ENCODE data around the gene TPP1. TPM values are rescaled to one million over a fixed set of nuclear protein-coding genes. Genes with fewer than 3 reads are reported as not detected.

The TPP1 gene
- total and polyA plus RNA-seq, 2 experiments from 2014 or later, result 68.4 to 185 TPM

DNA sequence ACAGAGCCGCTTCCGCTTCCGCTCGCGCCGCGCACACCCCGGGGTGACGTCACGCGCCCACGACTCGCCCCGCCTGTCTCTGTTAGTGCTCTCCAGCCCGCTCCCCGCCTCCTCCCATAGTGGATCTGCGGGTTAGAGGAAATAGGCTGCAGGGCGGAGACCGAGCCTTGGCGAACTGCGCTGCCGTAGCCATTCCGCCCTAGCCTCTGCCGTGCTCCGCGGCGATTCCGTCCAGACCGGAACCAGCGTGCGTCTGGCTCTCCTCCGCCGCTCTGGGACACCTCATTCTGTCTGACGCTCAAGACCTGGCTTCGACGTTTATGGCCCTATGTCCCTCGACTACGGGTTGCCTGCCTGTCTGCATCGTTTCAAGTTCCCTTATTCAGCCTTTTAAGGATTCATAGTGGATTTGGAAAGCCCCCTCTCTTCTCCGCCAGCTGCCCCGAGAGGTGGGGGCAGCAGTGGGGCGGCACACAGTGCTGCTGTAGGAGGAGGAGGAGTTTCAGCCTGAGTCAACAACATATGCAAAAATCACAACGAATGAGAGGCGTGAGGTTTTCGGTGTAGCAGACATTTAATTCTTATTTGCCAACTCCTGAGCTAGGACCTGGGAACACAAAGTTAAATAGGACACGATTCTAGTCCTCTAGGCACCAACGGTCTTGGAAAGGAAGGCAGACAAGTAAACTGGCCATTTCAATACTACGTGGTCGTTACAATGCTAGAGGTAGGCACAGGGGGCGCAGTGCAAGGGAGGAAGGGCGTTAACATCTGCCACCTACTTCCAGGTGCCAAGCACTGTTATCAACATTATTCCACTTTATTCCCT is 6.8 kb downstream of the TPP1 start, which contains the start of gene TAF10:
TSS of gene TAF10 (minus strand) at position 4 of the 829 bp plus-strand sequence. CDS start 27 bp downstream, outside the sequence.
- Histone ChIP-seq H3K4me3 (peak within 1 kb of the TSS; percentile 65), H2AFZ (peak within 1 kb of the TSS; percentile 43), H3K9me3 (ENCODE audit: low read depth) (no peaks in the 10 kb centered on the region), H3K27ac (peak within 1 kb of the TSS; percentile 98), H3K4me2 (peak within 1 kb of the TSS; percentile 93), H3K4me1 (ENCODE audit: insufficient read depth) (peaks cover 11% of the 10 kb centered on the region), H3K9me2 (replicated peaks; ENCODE audit: insufficient read depth) (no peaks in the 10 kb centered on the region), H3K27me3 (no peaks in the 10 kb centered on the region), H3K36me3 (replicated peaks; ENCODE audit: insufficient read depth, low read depth) (no peaks in the 10 kb centered on the region), H3K79me2 (peaks cover 37% of the 10 kb centered on the region), H4K20me1 (ENCODE audit: insufficient read depth, poor library complexity, severe bottlenecking) (no peaks in the 10 kb centered on the region)
- no peak for TF ChIP-seq EZH2 (IDR thresholded peaks at IDR 0.05; ENCODE audit: borderline replicate concordance)
- TF ChIP-seq, protein P1, sequence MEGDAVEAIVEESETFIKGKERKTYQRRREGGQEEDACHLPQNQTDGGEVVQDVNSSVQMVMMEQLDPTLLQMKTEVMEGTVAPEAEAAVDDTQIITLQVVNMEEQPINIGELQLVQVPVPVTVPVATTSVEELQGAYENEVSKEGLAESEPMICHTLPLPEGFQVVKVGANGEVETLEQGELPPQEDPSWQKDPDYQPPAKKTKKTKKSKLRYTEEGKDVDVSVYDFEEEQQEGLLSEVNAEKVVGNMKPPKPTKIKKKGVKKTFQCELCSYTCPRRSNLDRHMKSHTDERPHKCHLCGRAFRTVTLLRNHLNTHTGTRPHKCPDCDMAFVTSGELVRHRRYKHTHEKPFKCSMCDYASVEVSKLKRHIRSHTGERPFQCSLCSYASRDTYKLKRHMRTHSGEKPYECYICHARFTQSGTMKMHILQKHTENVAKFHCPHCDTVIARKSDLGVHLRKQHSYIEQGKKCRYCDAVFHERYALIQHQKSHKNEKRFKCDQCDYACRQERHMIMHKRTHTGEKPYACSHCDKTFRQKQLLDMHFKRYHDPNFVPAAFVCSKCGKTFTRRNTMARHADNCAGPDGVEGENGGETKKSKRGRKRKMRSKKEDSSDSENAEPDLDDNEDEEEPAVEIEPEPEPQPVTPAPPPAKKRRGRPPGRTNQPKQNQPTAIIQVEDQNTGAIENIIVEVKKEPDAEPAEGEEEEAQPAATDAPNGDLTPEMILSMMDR (IDR thresholded peaks at IDR 0.05; ENCODE audit: poor library complexity), result peak; percentile 52
- peak; percentile 98 for DNase-seq (ENCODE audit: low spot score)
- 2% methylated on average over 37 of the region's 51 CpGs for WGBS (ENCODE audit: low lambda C conversion rate, missing lambda C conversion rate)

DNA sequence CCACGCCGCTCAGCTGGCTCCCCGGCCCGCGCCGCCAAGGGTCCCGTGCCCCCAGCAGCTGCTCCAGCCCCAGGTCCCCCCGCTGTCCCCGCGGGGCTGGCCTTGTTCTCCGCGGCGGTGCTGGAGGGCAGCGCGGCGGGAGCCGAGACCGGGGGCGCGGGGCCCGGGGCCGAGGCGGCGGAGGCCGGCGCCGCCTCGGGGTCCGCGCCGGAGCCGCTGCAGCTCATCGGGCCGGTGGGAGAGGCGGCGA is 7.3 kb downstream of the TPP1 start:
- Histone ChIP-seq H3K9me2 (replicated peaks; ENCODE audit: insufficient read depth) (no peaks in the 10 kb centered on the region), H3K27me3 (no peaks in the 10 kb centered on the region), H3K4me1 (ENCODE audit: insufficient read depth) (peaks cover 14% of the 10 kb centered on the region), H3K79me2 (peaks cover 36% of the 10 kb centered on the region), H3K4me2 (peak overlapping the region; percentile 93), H2AFZ (no peak overlapping the region), H4K20me1 (ENCODE audit: insufficient read depth, poor library complexity, severe bottlenecking) (no peaks in the 10 kb centered on the region), H3K27ac (peak overlapping the region; percentile 92), H3K9me3 (ENCODE audit: low read depth) (no peaks in the 10 kb centered on the region), H3K4me3 (peak overlapping the region; percentile 65), H3K36me3 (replicated peaks; ENCODE audit: insufficient read depth, low read depth) (no peaks in the 10 kb centered on the region)
- TF ChIP-seq EZH2phosphoT487 (IDR thresholded peaks at IDR 0.05; ENCODE audit: low read depth, severe bottlenecking, unreplicated experiment) (no peak), EZH2 (IDR thresholded peaks at IDR 0.05; ENCODE audit: borderline replicate concordance) (no peak)
- WGBS (ENCODE audit: low lambda C conversion rate, missing lambda C conversion rate), result 3% methylated on average over 12 of the region's 36 CpGs
- no peak for DNase-seq (ENCODE audit: low spot score)

DNA sequence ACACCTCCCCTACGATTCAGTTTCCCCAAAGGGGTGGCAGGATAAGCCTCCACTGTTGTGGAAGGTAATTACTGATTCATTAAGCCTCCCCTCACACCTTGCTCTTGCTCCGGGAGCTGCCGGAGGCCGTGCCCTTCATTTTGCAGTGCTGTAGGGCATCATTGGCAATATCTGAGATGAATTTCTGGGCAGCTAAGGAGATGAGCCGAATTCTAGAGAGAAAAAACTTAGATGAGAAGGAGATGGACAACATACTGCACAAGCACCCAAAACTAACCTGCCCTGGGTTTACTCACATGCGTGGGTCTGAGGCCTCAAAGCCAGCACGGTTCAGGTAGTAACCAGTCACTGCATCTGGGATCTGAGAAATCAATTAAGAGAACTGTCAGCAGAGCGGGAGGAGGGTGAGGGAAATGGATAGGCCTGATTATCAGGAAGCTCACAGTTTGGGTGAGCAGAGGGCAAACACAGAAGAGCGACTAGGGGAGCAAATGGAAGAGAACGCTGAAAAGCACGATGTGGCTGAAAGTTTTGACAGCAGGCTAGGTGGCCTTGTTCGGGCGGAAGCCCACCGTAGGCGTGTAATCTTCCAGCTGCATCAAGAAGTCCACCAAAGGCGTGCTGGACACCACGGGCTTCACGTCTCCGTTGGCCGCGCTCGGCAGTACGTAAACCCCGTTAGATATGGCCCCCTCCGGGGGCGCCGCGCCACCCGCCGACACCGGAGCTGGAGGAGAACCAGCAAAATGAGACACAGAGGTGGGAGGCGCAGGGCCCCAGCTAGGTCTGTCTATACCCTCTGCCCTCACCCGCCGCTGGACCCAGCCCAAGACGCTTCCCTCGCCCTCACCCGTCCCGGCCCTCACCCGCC is 7.9 kb downstream of the TPP1 start:
- Histone ChIP-seq H3K79me2 (peaks cover 40% of the 10 kb centered on the region), H3K4me3 (peak overlapping the region; percentile 65), H3K27me3 (no peaks in the 10 kb centered on the region), H2AFZ (no peak overlapping the region), H3K4me1 (ENCODE audit: insufficient read depth) (peaks cover 18% of the 10 kb centered on the region), H3K36me3 (replicated peaks; ENCODE audit: insufficient read depth, low read depth) (no peaks in the 10 kb centered on the region), H3K4me2 (peak overlapping the region; percentile 93), H3K9me2 (replicated peaks; ENCODE audit: insufficient read depth) (no peaks in the 10 kb centered on the region), H4K20me1 (ENCODE audit: insufficient read depth, poor library complexity, severe bottlenecking) (no peaks in the 10 kb centered on the region), H3K27ac (peak overlapping the region; percentile 92), H3K9me3 (ENCODE audit: low read depth) (no peaks in the 10 kb centered on the region)
- DNase-seq (ENCODE audit: low spot score), result no peak
- no peak for TF ChIP-seq EZH2phosphoT487 (IDR thresholded peaks at IDR 0.05; ENCODE audit: low read depth, severe bottlenecking, unreplicated experiment)
- TF ChIP-seq EZH2 (IDR thresholded peaks at IDR 0.05; ENCODE audit: borderline replicate concordance), result no peak
- TF ChIP-seq, protein P1 (IDR thresholded peaks at IDR 0.05; ENCODE audit: poor library complexity), result no peak
- 20% methylated on average over 27 of the region's 39 CpGs for WGBS (ENCODE audit: low lambda C conversion rate, missing lambda C conversion rate)

DNA sequence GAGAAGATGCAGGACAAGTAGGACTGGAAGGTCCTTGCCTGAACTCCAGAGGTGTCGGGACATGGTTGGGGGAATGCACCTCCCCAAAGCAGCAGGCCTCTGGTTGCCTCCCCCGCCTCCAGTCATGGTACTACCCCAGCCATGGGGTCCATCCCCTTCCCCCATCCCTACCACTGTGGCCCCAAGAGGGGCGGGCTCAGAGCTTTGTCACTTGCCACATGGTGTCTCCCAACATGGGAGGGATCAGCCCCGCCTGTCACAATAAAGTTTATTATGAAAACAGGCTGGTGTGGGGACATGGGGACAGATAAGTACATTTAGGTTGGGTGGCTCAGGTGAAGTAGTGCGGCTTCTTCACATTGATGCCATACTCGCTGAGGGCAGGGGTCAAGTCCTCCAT is 8.6 kb downstream of the TPP1 start:
- Histone ChIP-seq H3K9me3 (ENCODE audit: low read depth) (no peaks in the 10 kb centered on the region), H3K4me2 (peak overlapping the region; percentile 93), H3K9me2 (replicated peaks; ENCODE audit: insufficient read depth) (no peaks in the 10 kb centered on the region), H4K20me1 (ENCODE audit: insufficient read depth, poor library complexity, severe bottlenecking) (no peaks in the 10 kb centered on the region), H3K79me2 (peaks cover 47% of the 10 kb centered on the region), H3K4me3 (no peak overlapping the region), H2AFZ (no peak overlapping the region), H3K27ac (peak overlapping the region; percentile 92), H3K4me1 (ENCODE audit: insufficient read depth) (peaks cover 26% of the 10 kb centered on the region), H3K36me3 (replicated peaks; ENCODE audit: insufficient read depth, low read depth) (no peaks in the 10 kb centered on the region), H3K27me3 (no peaks in the 10 kb centered on the region)
- no peak for DNase-seq (ENCODE audit: low spot score)
- WGBS (ENCODE audit: low lambda C conversion rate, missing lambda C conversion rate), result 97% methylated on average over 4 of the region's 6 CpGs
- no peak for TF ChIP-seq EZH2 (IDR thresholded peaks at IDR 0.05; ENCODE audit: borderline replicate concordance)
- TF ChIP-seq EZH2phosphoT487 (IDR thresholded peaks at IDR 0.05; ENCODE audit: low read depth, severe bottlenecking, unreplicated experiment), result no peak
- TF ChIP-seq, protein P1 (IDR thresholded peaks at IDR 0.05; ENCODE audit: poor library complexity), result no peak
